Trophoblast cell (in vitro differentiated cells and primary cell): ENCODE data around the gene NUDT11. TPM values are rescaled to one million over a fixed set of nuclear protein-coding genes. Genes with fewer than 3 reads are reported as not detected.
"Not testable (repeated sequence)": the region's sequence is repeated elsewhere in the genome, so short reads cannot be mapped to it uniquely, and the experiment has no call there.

ENCODE experiments used
- DNase-seq, 2 donors: peaks; one replicate each; pipeline ENCODE4 v3.0.0-alpha.2; 2016
- H2AFZ ChIP-seq: 2 replicates; pipeline ENCODE4 v1.6.1; 2013; ENCODE audit warnings: low read length, moderate library complexity, mild to moderate bottlenecking; ENCODE audit not compliant: insufficient read depth, poor library complexity
- H2AK5ac ChIP-seq: 2 replicates; pipeline ENCODE4 v1.6.1; 2013; ENCODE audit warnings: mild to moderate bottlenecking, low read length
- H2BK120ac ChIP-seq: 2 replicates; pipeline ENCODE4 v1.6.1; 2013; ENCODE audit warnings: low read length, mild to moderate bottlenecking, moderate library complexity; ENCODE audit not compliant: insufficient read depth, poor library complexity
- H2BK12ac ChIP-seq: 2 replicates; pipeline ENCODE4 v1.6.1; 2013; ENCODE audit warnings: mild to moderate bottlenecking, low read length, moderate library complexity
- H2BK5ac ChIP-seq: 2 replicates; pipeline ENCODE4 v1.6.1; 2013; ENCODE audit warnings: low read length, low read depth, moderate library complexity, mild to moderate bottlenecking; ENCODE audit not compliant: poor library complexity
- H3K14ac ChIP-seq: 2 replicates; pipeline ENCODE4 v1.6.1; 2013; ENCODE audit warnings: mild to moderate bottlenecking, low read length
- H3K18ac ChIP-seq: 2 replicates; pipeline ENCODE4 v1.6.1; 2013; ENCODE audit warnings: mild to moderate bottlenecking, low read length
- H3K23ac ChIP-seq: 2 replicates; pipeline ENCODE4 v1.6.1; 2013; ENCODE audit warnings: low read length
- H3K27ac ChIP-seq: 2 replicates; pipeline ENCODE4 v1.5.1; 2013; ENCODE audit warnings: low read depth, mild to moderate bottlenecking, inconsistent platforms, low read length, moderate library complexity
- H3K27me3 ChIP-seq: 2 replicates; pipeline ENCODE4 v1.6.1; 2013; ENCODE audit warnings: inconsistent platforms, mild to moderate bottlenecking, low read length, moderate library complexity; ENCODE audit not compliant: insufficient read depth
- H3K36me3 ChIP-seq, 2 experiments: 1 replicate in 1 of 2; 2 replicates in 1 of 2; pipeline ENCODE4 v1.6.1; 2013; ENCODE audit warnings: low read length in 2 of 2, mild to moderate bottlenecking in 2 of 2, moderate library complexity in 1 of 2; ENCODE audit not compliant: insufficient read depth in 2 of 2, control insufficient read depth in 1 of 2
- H3K4ac ChIP-seq: 2 replicates; pipeline ENCODE4 v1.6.1; 2013; ENCODE audit warnings: low read depth, mild to moderate bottlenecking, low read length, moderate library complexity
- H3K4me1 ChIP-seq, 2 experiments: 1 replicate in 1 of 2; 2 replicates in 1 of 2; pipeline ENCODE4 v1.6.1; 2013; ENCODE audit warnings: low read length in 2 of 2, mild to moderate bottlenecking in 2 of 2, moderate library complexity in 1 of 2; ENCODE audit not compliant: insufficient read depth in 2 of 2, control insufficient read depth in 1 of 2
- H3K4me2 ChIP-seq: 2 replicates; pipeline ENCODE4 v1.6.1; 2013; ENCODE audit warnings: inconsistent platforms, mild to moderate bottlenecking, low read length, moderate library complexity
- H3K4me3 ChIP-seq: 2 replicates; pipeline ENCODE4 v1.5.1; 2013; ENCODE audit warnings: mild to moderate bottlenecking, low read depth, low read length, inconsistent platforms
- H3K79me1 ChIP-seq: one replicate; pipeline ENCODE4 v1.6.1; 2013; ENCODE audit warnings: low read length
- H3K79me2 ChIP-seq: 2 replicates; pipeline ENCODE4 v1.6.1; 2013; ENCODE audit warnings: low read length, mild to moderate bottlenecking; ENCODE audit not compliant: control insufficient read depth, insufficient read depth, poor library complexity
- H3K9ac ChIP-seq: 2 replicates; pipeline ENCODE4 v1.6.1; 2013; ENCODE audit warnings: mild to moderate bottlenecking, low read length
- H3K9me3 ChIP-seq: 2 replicates; pipeline ENCODE4 v1.6.1; 2013; ENCODE audit warnings: low read depth, mild to moderate bottlenecking, control low read depth, inconsistent platforms, low read length; ENCODE audit not compliant: insufficient read depth
- H4K12ac ChIP-seq: 2 replicates; pipeline ENCODE4 v1.6.1; 2013; ENCODE audit warnings: low read depth, mild to moderate bottlenecking, low read length, moderate library complexity
- H4K8ac ChIP-seq: 2 replicates; pipeline ENCODE4 v1.6.1; 2013; ENCODE audit warnings: low read depth, mild to moderate bottlenecking, low read length, moderate library complexity
- H4K91ac ChIP-seq: one replicate; pipeline ENCODE4 v1.6.1; 2013; ENCODE audit warnings: low read depth, mild to moderate bottlenecking, low read length, moderate library complexity
- WGBS: extraction: QIAGEN DNeasy Blood & Tissue Kit; methylation state at CpG from one replicate; pipeline ENCODE4 v1.1.7; 2013; ENCODE audit warnings: missing lambda C conversion rate; ENCODE audit not compliant: insufficient read length, insufficient coverage; ENCODE audit errors: extremely low coverage; 5-methylcytosine and 5-hydroxymethylcytosine counted together
- polyA plus RNA-seq: library from polyadenylated mRNA; stranded (reverse); fragments of 200-250 nt; gene quantifications from 2 replicates; pipeline ENCODE4 v1.2.3, GENCODE V29; 2013

NUDT11 gene
- 7.0 and 7.3 TPM in 2 replicates for polyA plus RNA-seq

DNA sequence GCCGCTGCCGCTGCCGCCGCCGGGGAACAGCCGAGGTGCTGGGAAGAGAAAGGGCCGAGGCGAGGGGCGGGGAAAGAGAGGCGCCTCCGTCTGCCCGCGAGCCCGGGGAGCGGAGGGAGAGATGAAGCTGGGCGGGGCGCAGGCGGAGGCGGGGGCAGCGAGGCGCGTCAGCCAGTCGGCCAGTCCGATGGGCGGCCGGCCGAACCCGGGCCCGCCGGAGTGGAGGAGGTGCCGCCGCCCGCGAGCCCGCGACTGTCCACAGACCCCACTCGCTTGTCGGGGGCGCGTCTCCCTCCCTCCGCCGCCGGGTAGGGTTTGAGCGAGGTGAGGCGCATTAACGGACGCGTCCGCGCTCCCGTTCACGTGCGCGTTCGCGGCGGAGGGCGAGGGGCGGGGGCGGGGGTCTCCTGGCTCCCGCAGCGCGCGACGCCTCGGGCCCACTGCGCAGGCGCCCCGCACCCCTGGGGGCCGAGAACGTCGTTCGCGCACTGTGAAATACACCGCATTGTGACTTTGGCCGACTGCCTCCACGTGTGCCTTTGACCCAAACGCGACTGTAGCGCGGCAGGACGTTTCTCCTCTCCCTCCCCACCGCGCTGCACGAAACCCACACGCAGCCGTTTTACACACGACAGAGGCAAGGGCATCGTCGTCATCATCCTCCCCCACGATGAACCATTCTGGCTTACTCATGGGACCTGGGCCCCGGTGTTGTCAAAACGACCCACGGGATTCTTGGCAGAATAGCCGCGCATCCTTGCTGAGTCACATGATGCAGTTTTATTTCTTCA, at the start of gene NUDT11:
TSS of gene NUDT11 (minus strand) at position 92 of the 791 bp plus-strand sequence. CDS start 148 bp downstream, outside the sequence.
- Histone ChIP-seq H2BK12ac (no peak within 1 kb of the TSS), H4K8ac (peak within 1 kb of the TSS; percentile 1), H2AK5ac (no peak within 1 kb of the TSS), H3K4me2 (peak within 1 kb of the TSS; percentile 96), H3K27me3 (no peaks in the 10 kb centered on the region), H3K79me1 (no peaks in the 10 kb centered on the region), H3K18ac (no peak within 1 kb of the TSS), H2AFZ (peak within 1 kb of the TSS; percentile 45), H3K4me1 (no peaks in the 10 kb centered on the region), H3K4me3 (peak within 1 kb of the TSS; percentile 85), H2BK120ac (no peak within 1 kb of the TSS), H4K91ac (no peak within 1 kb of the TSS), H3K9me3 (no peaks in the 10 kb centered on the region), H3K36me3 (no peaks in the 10 kb centered on the region), H4K12ac (no peak within 1 kb of the TSS), H3K79me2 (no peaks in the 10 kb centered on the region), H3K9ac (peak within 1 kb of the TSS; percentile 58), H3K27ac (no peak within 1 kb of the TSS), H3K4ac (no peak within 1 kb of the TSS), H3K23ac (no peak within 1 kb of the TSS), H3K14ac (no peak within 1 kb of the TSS), H2BK5ac (no peak within 1 kb of the TSS)
- DNase-seq, result peak; percentile 30 to 44
- WGBS, result no CpG with 5 or more reads among the region's 96 CpGs

DNA sequence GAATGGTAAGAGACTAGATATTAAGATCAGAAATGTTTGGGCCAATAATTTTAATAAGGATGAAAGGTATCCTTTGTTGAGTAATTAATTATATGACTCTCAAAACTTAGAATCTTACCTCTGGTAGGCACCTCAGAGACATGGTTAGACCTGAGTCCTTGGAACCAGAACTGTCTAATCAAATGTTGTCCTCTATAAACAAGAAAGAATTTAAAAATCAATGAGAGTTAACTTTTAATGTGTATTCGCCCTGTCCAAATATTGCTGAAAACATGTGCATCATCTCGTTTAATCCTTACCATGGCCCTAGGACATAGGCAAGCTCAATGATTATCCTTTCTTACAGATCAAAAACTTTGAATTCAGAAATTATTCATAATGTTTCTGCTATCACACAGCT, 24.0 kb upstream of the NUDT11 start:
- Histone ChIP-seq H2BK120ac (no peak overlapping the region), H3K4me3 (no peak overlapping the region), H4K91ac (no peak overlapping the region), H2BK12ac (no peak overlapping the region), H2AFZ (no peak overlapping the region), H3K23ac (no peak overlapping the region), H4K12ac (no peak overlapping the region), H3K36me3 (no peaks in the 10 kb centered on the region), H3K79me1 (no peaks in the 10 kb centered on the region), H3K9ac (no peak overlapping the region), H2BK5ac (no peak overlapping the region), H3K4me2 (no peak overlapping the region), H2AK5ac (no peak overlapping the region), H3K4me1 (no peaks in the 10 kb centered on the region), H3K27me3 (no peaks in the 10 kb centered on the region), H3K14ac (no peak overlapping the region), H3K18ac (no peak overlapping the region), H4K8ac (no peak overlapping the region), H3K4ac (no peak overlapping the region), H3K27ac (no peak overlapping the region), H3K79me2 (no peaks in the 10 kb centered on the region), H3K9me3 (no peaks in the 10 kb centered on the region)
- DNase-seq, result no peak
- WGBS, result no CpG with 5 or more reads among the region's 2 CpGs

DNA sequence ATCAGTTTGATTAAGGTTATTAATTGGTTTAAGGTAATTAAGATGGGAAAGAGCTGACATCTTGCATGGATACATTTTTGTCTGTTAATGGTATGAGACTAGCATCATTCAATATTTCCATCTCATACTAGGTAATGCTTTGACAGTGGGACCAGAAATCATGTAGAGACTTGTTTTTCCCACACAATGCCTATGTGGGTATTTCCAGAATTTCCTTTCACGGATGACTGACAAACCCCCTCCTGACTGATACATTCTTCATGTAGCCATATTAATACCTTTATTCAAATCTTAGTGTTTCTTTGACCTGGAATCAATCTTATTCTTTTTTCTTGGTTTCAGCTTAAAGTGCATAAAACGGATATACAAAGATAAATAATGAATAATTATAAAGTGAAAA, 22.7 kb upstream of the NUDT11 start:
- H3K36me3 ChIP-seq, H2AFZ ChIP-seq, H3K27me3 ChIP-seq, H3K4ac ChIP-seq, DNase-seq, H2AK5ac ChIP-seq, H3K4me2 ChIP-seq, H3K23ac ChIP-seq, H4K8ac ChIP-seq, H4K91ac ChIP-seq, H3K18ac ChIP-seq, H3K9me3 ChIP-seq, H2BK5ac ChIP-seq, H3K4me3 ChIP-seq, H2BK120ac ChIP-seq, H3K79me2 ChIP-seq, H2BK12ac ChIP-seq, H3K14ac ChIP-seq, H3K9ac ChIP-seq, H3K4me1 ChIP-seq, H3K79me1 ChIP-seq, H3K27ac ChIP-seq, H4K12ac ChIP-seq: not testable (repeated sequence)
- WGBS, result no CpG with 5 or more reads among the region's 2 CpGs

DNA sequence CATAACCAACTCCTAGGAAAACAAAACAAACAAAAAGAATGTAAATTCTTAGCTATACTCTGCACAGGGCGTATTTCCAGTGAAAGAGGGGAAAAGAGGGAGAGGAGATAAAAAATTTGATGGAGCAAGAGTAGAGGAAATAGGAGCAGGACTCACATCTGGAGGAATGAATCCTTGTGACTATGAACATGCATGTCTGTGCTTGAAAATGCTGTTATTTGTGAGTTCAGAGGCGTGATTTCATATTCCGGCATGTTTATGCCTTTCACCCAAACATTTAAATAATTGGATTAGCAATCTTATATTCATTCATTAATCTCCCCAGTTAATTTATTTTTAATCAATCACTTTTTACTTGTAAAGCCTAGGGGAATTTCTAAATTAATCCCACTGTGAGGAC, 11.2 kb upstream of the NUDT11 start:
- no peak for DNase-seq
- Histone ChIP-seq H3K9me3 (no peaks in the 10 kb centered on the region), H3K27ac (no peak overlapping the region), H2BK120ac (no peak overlapping the region), H3K23ac (no peak overlapping the region), H4K91ac (no peak overlapping the region), H2AK5ac (no peak overlapping the region), H2BK12ac (no peak overlapping the region), H3K9ac (no peak overlapping the region), H3K27me3 (no peaks in the 10 kb centered on the region), H3K4me2 (no peak overlapping the region), H4K12ac (no peak overlapping the region), H4K8ac (no peak overlapping the region), H3K79me1 (no peaks in the 10 kb centered on the region), H2AFZ (no peak overlapping the region), H2BK5ac (no peak overlapping the region), H3K18ac (no peak overlapping the region), H3K4ac (no peak overlapping the region), H3K36me3 (no peaks in the 10 kb centered on the region), H3K14ac (no peak overlapping the region), H3K4me3 (no peak overlapping the region), H3K79me2 (no peaks in the 10 kb centered on the region), H3K4me1 (no peaks in the 10 kb centered on the region)
- no CpG with 5 or more reads among the region's 3 CpGs for WGBS
